Measurements from ENCODE around the gene THOC6. TPM values are rescaled to one million over a fixed set of nuclear protein-coding genes. Genes with fewer than 3 reads are reported as not detected.
A peak's percentile ranks its signal among the peaks of the same experiment; 100 is the strongest.

THOC6 gene
- total and polyA plus RNA-seq, 9 of the 15 experiments (the other 6 are each of a cell fraction or from before 2014, with no cell fraction given), result 2.5 to 65.4 (median 42.3) TPM

DNA sequence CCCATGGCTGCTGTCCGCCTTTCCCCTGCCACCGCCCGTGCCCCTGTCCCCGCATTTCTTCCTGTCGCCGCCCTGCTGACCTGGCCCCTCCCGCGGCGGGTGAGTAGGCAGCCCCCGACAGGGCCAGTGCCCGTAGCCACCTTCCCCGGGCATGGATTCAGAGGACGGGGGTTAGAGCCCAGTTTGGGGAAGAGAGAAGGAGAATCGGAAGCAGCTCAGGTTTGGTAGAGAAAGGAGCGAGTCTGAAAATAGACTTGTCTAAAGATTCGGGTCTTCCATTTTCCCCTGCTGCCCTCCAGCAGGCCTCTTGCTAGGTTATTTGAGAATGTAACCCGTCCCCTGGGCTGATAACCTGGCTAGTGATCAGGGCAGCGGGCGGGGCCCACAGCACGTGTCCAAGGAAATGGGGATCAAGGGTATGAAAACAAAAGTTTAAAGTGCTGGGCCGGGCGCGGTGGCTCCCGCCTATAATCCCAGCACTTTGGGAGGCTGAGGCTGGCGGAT lies 19.0 kb upstream of the THOC6 start (continued):
- TF ChIP-seq MYNN (IDR thresholded peaks at IDR 0.05) (0 out of 2 replicates have a peak, but pooled peaks have one; percentile 47), MYNN (CRISPR knock-in tag; IDR thresholded peaks at IDR 0.05) (no peak), IRF2 (CRISPR knock-in tag; IDR thresholded peaks at IDR 0.05) (no peak), SMARCE1 (IDR thresholded peaks at IDR 0.05) (peak; percentile 61), POLR2B (IDR thresholded peaks at IDR 0.05; ENCODE audit: low read depth, partially characterized antibody) (peak; percentile 59), IFI16 (CRISPR knock-in tag; IDR thresholded peaks at IDR 0.05) (no peak), RBM22 (IDR thresholded peaks at IDR 0.05; ENCODE audit: low read depth, low read length, poor library complexity, severe bottlenecking) (no peak), ZC3H11A (IDR thresholded peaks at IDR 0.05; ENCODE audit: low read depth, low read length) (no peak), PTTG1 (tag; IDR thresholded peaks at IDR 0.05; ENCODE audit: low read depth) (no peak), ZNF699 (CRISPR knock-in tag; IDR thresholded peaks at IDR 0.05; ENCODE audit: insufficient replicate concordance) (no peak), ZNF24 (IDR thresholded peaks at IDR 0.05) (no peak), PRMT5 (CRISPR knock-in tag; IDR thresholded peaks at IDR 0.05) (no peak), ZKSCAN3 (CRISPR knock-in tag; IDR thresholded peaks at IDR 0.05) (no peak), MTA3 (IDR thresholded peaks at IDR 0.05; ENCODE audit: borderline replicate concordance) (peak; percentile 58; the same call in 1 of the 2 replicates)
- TF ChIP-seq, protein P1, sequence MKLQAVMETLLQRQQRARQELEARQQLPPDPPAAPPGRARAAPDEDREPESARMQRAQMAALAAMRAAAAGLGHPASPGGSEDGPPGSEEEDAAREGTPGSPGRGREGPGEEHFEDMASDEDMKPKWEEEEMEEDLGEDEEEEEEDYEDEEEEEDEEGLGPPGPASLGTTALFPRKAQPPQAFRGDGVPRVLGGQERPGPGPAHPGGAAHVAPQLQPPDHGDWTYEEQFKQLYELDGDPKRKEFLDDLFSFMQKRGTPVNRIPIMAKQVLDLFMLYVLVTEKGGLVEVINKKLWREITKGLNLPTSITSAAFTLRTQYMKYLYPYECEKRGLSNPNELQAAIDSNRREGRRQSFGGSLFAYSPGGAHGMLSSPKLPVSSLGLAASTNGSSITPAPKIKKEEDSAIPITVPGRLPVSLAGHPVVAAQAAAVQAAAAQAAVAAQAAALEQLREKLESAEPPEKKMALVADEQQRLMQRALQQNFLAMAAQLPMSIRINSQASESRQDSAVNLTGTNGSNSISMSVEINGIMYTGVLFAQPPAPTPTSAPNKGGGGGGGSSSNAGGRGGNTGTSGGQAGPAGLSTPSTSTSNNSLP (IDR thresholded peaks at IDR 0.05; ENCODE audit: borderline replicate concordance, low read depth, low read length), result no peak
- TF ChIP-seq, protein P2, sequence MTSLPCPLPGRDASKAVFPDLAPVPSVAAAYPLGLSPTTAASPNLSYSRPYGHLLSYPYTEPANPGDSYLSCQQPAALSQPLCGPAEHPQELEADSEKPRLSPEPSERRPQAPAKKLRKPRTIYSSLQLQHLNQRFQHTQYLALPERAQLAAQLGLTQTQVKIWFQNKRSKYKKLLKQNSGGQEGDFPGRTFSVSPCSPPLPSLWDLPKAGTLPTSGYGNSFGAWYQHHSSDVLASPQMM (CRISPR knock-in tag; IDR thresholded peaks at IDR 0.05), result no peak
- TF ChIP-seq, protein P3, sequence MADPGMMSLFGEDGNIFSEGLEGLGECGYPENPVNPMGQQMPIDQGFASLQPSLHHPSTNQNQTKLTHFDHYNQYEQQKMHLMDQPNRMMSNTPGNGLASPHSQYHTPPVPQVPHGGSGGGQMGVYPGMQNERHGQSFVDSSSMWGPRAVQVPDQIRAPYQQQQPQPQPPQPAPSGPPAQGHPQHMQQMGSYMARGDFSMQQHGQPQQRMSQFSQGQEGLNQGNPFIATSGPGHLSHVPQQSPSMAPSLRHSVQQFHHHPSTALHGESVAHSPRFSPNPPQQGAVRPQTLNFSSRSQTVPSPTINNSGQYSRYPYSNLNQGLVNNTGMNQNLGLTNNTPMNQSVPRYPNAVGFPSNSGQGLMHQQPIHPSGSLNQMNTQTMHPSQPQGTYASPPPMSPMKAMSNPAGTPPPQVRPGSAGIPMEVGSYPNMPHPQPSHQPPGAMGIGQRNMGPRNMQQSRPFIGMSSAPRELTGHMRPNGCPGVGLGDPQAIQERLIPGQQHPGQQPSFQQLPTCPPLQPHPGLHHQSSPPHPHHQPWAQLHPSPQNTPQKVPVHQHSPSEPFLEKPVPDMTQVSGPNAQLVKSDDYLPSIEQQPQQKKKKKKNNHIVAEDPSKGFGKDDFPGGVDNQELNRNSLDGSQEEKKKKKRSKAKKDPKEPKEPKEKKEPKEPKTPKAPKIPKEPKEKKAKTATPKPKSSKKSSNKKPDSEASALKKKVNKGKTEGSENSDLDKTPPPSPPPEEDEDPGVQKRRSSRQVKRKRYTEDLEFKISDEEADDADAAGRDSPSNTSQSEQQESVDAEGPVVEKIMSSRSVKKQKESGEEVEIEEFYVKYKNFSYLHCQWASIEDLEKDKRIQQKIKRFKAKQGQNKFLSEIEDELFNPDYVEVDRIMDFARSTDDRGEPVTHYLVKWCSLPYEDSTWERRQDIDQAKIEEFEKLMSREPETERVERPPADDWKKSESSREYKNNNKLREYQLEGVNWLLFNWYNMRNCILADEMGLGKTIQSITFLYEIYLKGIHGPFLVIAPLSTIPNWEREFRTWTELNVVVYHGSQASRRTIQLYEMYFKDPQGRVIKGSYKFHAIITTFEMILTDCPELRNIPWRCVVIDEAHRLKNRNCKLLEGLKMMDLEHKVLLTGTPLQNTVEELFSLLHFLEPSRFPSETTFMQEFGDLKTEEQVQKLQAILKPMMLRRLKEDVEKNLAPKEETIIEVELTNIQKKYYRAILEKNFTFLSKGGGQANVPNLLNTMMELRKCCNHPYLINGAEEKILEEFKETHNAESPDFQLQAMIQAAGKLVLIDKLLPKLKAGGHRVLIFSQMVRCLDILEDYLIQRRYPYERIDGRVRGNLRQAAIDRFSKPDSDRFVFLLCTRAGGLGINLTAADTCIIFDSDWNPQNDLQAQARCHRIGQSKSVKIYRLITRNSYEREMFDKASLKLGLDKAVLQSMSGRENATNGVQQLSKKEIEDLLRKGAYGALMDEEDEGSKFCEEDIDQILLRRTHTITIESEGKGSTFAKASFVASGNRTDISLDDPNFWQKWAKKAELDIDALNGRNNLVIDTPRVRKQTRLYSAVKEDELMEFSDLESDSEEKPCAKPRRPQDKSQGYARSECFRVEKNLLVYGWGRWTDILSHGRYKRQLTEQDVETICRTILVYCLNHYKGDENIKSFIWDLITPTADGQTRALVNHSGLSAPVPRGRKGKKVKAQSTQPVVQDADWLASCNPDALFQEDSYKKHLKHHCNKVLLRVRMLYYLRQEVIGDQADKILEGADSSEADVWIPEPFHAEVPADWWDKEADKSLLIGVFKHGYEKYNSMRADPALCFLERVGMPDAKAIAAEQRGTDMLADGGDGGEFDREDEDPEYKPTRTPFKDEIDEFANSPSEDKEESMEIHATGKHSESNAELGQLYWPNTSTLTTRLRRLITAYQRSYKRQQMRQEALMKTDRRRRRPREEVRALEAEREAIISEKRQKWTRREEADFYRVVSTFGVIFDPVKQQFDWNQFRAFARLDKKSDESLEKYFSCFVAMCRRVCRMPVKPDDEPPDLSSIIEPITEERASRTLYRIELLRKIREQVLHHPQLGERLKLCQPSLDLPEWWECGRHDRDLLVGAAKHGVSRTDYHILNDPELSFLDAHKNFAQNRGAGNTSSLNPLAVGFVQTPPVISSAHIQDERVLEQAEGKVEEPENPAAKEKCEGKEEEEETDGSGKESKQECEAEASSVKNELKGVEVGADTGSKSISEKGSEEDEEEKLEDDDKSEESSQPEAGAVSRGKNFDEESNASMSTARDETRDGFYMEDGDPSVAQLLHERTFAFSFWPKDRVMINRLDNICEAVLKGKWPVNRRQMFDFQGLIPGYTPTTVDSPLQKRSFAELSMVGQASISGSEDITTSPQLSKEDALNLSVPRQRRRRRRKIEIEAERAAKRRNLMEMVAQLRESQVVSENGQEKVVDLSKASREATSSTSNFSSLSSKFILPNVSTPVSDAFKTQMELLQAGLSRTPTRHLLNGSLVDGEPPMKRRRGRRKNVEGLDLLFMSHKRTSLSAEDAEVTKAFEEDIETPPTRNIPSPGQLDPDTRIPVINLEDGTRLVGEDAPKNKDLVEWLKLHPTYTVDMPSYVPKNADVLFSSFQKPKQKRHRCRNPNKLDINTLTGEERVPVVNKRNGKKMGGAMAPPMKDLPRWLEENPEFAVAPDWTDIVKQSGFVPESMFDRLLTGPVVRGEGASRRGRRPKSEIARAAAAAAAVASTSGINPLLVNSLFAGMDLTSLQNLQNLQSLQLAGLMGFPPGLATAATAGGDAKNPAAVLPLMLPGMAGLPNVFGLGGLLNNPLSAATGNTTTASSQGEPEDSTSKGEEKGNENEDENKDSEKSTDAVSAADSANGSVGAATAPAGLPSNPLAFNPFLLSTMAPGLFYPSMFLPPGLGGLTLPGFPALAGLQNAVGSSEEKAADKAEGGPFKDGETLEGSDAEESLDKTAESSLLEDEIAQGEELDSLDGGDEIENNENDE (IDR thresholded peaks at IDR 0.05; ENCODE audit: low read depth, low read length), result no peak

Measured in K562 (cell line).